GM20000 (cell line): Measurements from ENCODE around the gene SPATA1.

Source experiments
- DNase-seq: peaks from one replicate; pipeline ENCODE4 v3.0.0; 2012; ENCODE audit warnings: low spot score
- CTCF ChIP-seq: IDR thresholded peaks from 2 replicates; pipeline ENCODE4 v1.5.1; 2012; ENCODE audit warnings: mild to moderate bottlenecking, control low read depth; ENCODE audit errors: extremely low read depth, missing control alignments

Gene SPATA1

GRCh38 chr1:84480650-84481049 is 25.5 kb upstream of the SPATA1 start:
- DNase-seq, result no peak

DNA sequence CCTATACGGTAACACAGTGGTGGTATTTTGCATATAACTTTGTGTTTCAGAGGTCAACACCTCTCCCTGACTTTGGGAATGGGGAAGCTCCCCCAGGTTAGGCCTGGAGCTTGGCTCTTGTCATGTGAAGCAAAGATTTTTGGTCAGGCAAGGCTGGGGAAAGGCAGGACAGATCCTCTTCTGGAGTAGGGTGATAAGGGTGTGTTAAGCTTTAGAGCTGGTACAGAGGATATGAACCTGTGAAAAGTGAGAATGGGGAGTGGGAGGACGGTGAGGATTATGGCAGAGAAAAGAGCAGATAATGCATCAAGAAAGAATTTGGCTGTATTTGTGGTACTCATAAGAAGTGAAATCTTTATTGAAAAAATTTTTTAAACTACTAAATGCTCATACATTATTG is 24.9 kb upstream of the SPATA1 start:
- TF ChIP-seq CTCF, result no peak
- DNase-seq, result no peak

More at GRCh38 chr1:84480650-84481049, 25.5 kb upstream of the SPATA1 start:
- no peak for TF ChIP-seq CTCF

DNA sequence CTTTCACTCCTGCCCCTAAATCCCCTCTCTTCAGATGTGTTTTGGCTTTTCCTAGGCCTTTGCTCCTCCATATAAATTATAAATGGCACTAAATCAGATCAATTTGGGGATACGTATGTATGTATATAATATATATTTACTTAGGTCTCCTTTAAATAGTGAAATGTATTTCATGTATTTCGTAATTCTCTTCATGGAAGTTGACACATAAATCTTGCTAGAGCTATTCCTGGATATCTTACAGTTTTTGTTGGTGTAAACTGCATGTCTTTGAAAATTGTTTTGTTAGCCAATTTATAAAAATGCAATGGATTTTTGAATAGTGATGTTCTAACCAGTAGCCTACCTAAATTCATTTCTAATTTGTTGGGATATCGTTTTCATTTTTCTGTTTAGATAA is 18.1 kb upstream of the SPATA1 start:
- no peak for TF ChIP-seq CTCF

GRCh38 chr1:84489766-84490165 is 16.4 kb upstream of the SPATA1 start:
- TF ChIP-seq CTCF, result no peak
- DNase-seq, result no peak

More for the DNA sequence above, 18.1 kb upstream of the SPATA1 start:
- no peak for DNase-seq

DNA sequence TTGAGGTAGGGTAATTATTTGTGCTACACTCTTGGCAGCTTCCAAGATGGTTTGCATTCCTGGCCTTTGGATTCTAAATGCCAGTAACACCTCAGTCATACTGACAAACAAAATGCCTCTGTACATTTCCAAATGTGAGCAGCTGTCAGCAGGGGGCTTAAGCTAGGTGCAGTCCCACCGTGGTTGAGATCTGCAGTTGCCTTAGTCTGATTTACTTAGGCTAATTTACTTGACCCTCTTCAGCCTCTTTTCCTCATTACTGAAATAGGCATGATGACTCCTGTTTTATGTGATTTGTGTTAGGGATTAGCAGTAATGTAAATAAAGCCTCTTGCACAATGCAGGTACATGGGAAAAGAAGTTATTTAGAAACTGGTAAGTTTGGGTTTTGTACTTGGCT is 13.5 kb upstream of the SPATA1 start:
- DNase-seq, result no peak
- no peak for TF ChIP-seq CTCF

GRCh38 chr1:84493747-84494146 is 12.4 kb upstream of the SPATA1 start:
- no peak for DNase-seq
- no peak for TF ChIP-seq CTCF

GRCh38 chr1:84496498-84496897 is 9.7 kb upstream of the SPATA1 start:
- no peak for TF ChIP-seq CTCF

More at GRCh38 chr1:84496498-84496897, 9.7 kb upstream of the SPATA1 start:
- DNase-seq, result no peak
